NT2/D1 (cell line): ENCODE results near the gene MRPL34.

Experiments
- YY1 ChIP-seq: IDR thresholded peaks from 2 replicates; pipeline ENCODE4 v1.6.1; 2011; ENCODE audit not compliant: insufficient read length, insufficient read depth
- ZNF274 ChIP-seq: IDR thresholded peaks from 2 replicates; pipeline ENCODE4 v1.6.1; 2011; ENCODE audit warnings: mild to moderate bottlenecking, low read depth, low read length

DNA sequence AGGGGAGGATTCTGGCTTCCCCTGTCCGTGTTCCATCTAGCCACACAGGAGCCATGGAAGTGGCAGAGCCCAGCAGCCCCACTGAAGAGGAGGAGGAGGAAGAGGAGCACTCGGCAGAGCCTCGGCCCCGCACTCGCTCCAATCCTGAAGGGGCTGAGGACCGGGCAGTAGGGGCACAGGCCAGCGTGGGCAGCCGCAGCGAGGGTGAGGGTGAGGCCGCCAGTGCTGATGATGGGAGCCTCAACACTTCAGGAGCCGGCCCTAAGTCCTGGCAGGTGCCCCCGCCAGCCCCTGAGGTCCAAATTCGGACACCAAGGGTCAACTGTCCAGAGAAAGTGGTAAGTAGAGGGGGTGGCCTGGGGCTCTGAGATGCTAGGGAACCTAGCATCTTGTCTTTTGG is 36.9 kb upstream of the MRPL34 start:
- TF ChIP-seq ZNF274 = no peak
- TF ChIP-seq YY1 = no peak
